GM18505 (cell line): ENCODE data around the gene ADGRL4.
"Not testable (repeated sequence)": the region's sequence is repeated elsewhere in the genome, so short reads cannot be mapped to it uniquely, and the experiment has no call there.

ENCODE experiments used
- ATAC-seq: cut with Tn5 transposase; IDR thresholded peaks from one replicate; pipeline ENCODE4 v1.9.1; 2021; ENCODE audit not compliant: unreplicated experiment
- POLR2A ChIP-seq: IDR thresholded peaks from 4 replicates; pipeline ENCODE4 v1.6.1; 2011; ENCODE audit warnings: borderline replicate concordance; ENCODE audit not compliant: insufficient read depth, insufficient read length; ENCODE audit errors: extremely low read depth

The ADGRL4 gene

GRCh38 chr1:78894811-78895210 is 111.7 kb downstream of the ADGRL4 start:
- no peak for TF ChIP-seq POLR2A
- ATAC-seq: no peak

GRCh38 chr1:78892260-78892840 is 114.2 kb downstream of the ADGRL4 start:
- TF ChIP-seq POLR2A: no peak
- no peak for ATAC-seq

DNA sequence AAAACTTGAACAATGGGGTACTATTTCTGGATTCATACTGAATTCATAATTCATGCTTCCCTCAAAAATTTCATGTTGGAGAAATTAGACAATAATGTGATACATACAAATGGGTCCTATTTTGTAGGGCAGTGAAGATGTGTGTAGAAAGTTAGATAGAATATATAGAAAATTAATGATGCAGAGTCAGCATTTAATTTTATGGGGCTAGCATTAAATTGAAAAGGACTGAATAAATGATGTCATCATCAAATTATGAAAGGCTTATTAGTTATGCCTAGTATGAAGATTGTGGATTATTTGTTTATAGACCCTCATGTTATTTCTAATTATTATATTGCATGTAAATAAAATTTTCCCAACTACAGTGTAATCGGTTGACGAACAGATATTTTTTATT is 119.1 kb downstream of the ADGRL4 start:
- TF ChIP-seq POLR2A: no peak
- ATAC-seq: no peak

DNA sequence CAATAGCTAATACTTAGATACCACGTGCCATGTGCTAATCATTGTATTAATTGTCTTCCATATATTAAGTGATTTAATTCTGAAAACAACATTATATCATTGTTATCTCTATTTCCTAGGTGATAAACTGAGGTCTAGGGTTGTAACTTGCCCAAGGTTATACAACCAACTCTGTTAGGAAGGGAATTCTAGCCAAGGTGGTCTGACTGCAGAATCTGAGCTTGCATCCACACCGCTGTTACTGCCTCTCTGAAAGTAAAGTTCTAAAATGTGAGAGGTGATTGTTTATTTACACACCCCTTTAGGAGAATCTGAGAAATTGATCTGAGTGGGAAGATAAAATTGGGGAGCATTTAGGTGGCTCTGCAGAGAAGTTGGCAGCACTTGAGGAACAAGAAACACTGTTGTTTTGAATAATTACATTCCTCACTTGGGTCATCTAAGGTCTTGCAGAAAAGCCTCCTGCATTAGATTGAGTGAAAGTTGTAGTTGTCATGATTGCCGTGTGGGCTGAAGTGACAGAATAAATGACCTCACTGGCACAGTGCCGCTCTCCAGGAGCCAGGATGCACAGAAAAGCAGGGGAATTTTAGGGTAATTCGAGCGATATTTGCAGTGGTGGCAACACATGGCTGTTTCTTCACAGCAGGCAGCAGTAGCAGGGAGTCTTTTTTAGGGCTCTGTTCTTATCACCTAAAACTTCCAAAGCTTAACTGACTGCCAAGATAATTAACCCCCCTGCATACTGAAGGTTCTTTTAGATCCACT is 121.7 kb downstream of the ADGRL4 start:
- no peak for TF ChIP-seq POLR2A
- ATAC-seq: no peak

DNA sequence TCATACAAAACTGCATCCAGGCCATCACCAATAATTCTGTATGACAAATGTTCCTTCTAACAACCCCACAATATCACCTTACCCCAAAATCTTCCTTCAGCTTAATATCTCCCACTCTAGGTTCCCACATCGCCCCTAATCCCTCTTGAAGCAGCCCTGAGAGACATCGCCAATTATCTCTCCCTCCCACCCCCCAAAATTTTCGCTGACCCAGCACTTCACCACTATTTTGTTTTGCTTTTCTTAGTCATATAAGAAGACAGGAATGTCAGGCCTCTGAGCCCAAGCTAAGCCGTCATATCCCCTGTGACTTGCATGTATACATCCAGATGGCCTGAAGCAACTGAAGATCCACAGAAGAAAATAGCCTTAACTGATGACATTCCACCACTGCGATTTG is 126.3 kb downstream of the ADGRL4 start:
- ATAC-seq: no peak
- no peak for TF ChIP-seq POLR2A

DNA sequence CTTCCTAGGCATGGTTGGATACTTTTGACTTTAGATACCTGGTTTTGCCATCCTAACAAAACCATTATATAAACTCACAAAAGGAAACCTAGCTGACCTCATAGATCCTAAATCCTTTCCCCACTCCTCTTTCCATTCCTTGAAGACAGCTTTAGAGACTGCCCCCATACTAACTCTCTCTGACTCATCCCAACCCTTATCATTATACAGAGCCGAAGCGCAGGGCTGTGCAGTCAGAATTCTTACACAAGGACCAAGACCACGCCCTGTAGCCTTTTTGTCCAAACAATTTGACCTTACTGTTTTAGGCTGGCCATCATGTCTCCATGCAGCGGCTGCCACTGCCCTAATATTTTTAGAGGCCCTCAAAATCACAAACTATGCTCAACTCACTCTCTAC is 130.5 kb downstream of the ADGRL4 start:
- not testable (repeated sequence) for ATAC-seq

DNA sequence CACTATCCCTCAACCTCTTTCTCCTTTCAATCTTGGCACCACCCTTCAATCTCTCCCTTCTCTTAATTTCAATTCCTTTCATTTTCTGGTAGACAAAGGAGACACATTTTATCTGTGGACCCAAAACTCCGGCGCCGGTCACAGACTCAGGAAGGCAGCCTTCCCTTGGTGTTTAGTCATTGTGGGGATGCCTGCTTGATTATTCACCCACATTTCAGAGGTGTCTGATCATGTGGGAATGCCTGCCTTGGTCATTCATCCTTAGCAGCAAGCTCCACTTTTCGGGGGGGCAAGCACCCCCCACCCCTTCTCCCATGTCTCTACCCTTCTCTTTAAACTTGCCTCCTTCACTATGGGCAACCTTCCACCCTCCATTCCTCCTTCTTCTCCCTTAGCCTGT is 133.7 kb downstream of the ADGRL4 start:
- ATAC-seq: not testable (repeated sequence)

GRCh38 chr1:78871249-78871648 is 135.3 kb downstream of the ADGRL4 start:
- no peak for ATAC-seq
- TF ChIP-seq POLR2A: no peak

DNA sequence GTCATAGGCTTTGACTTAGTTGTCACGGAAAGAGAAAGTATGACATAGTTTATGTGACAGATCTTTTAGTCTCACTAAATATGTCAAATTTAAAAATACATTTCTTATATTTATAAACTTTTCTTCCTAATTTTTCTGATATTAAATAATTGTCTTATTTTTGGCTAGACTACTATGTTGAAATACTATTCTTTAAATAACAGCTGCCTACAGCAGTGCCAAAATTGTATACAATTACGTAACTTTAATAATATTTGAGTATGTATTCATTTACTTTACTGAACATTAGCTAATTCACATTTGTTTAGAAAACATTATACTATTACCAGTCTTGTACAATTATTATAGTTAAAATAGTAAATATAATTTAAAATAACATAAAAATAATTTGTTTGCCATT is 137.4 kb downstream of the ADGRL4 start:
- ATAC-seq: no peak
- no peak for TF ChIP-seq POLR2A

GRCh38 chr1:78864175-78864574 is 142.4 kb downstream of the ADGRL4 start:
- TF ChIP-seq POLR2A: no peak
- no peak for ATAC-seq

DNA sequence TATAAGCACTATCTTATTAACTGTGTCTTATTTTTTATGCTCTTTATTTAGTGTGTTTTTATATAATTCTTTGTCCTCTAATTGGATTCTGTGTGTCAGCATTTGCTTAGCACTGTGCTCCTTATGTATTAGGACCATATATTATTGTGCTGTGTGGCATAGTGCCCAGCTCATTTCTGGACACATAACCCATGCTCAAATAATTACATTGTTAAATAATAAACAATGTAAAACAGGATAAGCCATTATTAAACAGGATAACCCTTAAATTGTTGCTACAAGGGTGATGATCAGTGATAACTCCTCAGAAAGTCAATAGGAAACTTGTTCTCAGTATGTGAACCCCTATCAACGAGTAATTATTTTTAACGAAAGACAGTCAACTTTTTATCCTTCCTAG is 150.4 kb downstream of the ADGRL4 start:
- no peak for ATAC-seq
- TF ChIP-seq POLR2A: no peak

DNA sequence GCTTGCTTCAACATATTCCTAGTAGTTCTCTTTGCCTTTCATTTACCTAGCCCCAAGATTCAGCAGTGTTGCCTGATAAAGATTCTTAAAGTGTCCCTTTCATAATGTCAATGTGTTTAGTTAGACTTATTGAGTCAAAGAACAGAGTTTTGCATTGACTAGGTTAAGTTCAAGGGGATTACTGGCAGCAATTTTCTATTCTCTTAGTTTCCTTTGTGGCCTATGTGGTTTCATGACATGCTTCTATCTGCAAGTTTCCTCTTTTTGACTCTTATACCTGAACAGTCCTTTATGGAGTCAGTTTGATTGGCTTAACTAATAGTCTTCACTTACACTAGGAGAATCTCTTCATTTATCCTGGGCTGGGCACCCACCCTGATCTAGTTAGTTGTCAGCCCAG is 151.3 kb downstream of the ADGRL4 start:
- TF ChIP-seq POLR2A: no peak
- peak; percentile 96 for ATAC-seq

DNA sequence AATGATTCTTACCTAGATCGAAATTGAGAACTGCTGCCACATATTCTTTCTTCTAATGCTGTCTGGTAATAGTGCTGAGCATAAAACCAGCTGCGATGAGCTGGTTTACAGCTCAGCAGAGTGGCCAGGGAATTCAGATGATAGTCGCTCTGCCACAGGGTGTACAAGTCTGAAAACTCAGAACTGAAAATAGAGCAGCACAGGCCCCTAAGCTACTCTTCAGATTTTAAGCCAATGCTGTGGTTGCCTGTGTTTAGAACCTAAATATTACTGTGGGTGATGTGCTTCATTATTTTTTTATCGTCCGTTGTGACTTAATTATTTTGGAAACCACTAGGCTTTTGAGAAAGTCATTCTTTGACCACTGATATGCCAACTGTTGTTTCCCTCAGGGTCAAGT is 152.0 kb downstream of the ADGRL4 start:
- TF ChIP-seq POLR2A: no peak
- ATAC-seq: no peak

GRCh38 chr1:78843546-78843945 is 163.0 kb downstream of the ADGRL4 start:
- no peak for ATAC-seq
- no peak for TF ChIP-seq POLR2A

GRCh38 chr1:78843111-78843510 is 163.4 kb downstream of the ADGRL4 start:
- no peak for TF ChIP-seq POLR2A
- no peak for ATAC-seq
